GM12873 (cell line): ENCODE data around the gene DOCK3.

ENCODE experiments used
- CTCF ChIP-seq: IDR thresholded peaks from 2 replicates; pipeline ENCODE4 v1.5.1; 2012; ENCODE audit warnings: low read depth, mild to moderate bottlenecking, moderate library complexity, low read length, control low read depth; ENCODE audit not compliant: insufficient read depth; ENCODE audit errors: missing control alignments

DOCK3 gene

GRCh38 chr3:51280176-51280575 lies 605.4 kb downstream of the DOCK3 start:
- TF ChIP-seq CTCF, result no peak

GRCh38 chr3:51282931-51283330 lies 608.2 kb downstream of the DOCK3 start:
- TF ChIP-seq CTCF, result no peak

- TF ChIP-seq CTCF, result no peak
Observed at GRCh38 chr3:51283421-51283820, 608.7 kb downstream of the DOCK3 start.

- no peak for TF ChIP-seq CTCF
Observed at GRCh38 chr3:51295625-51296024, 620.9 kb downstream of the DOCK3 start.

GRCh38 chr3:51297333-51297732 lies 622.6 kb downstream of the DOCK3 start:
- TF ChIP-seq CTCF, result no peak

GRCh38 chr3:51304230-51304629 lies 629.5 kb downstream of the DOCK3 start:
- TF ChIP-seq CTCF, result no peak

GRCh38 chr3:51306093-51306492 lies 631.4 kb downstream of the DOCK3 start:
- TF ChIP-seq CTCF, result no peak
